ENCODE measurements around the gene COL8A1.

DNA sequence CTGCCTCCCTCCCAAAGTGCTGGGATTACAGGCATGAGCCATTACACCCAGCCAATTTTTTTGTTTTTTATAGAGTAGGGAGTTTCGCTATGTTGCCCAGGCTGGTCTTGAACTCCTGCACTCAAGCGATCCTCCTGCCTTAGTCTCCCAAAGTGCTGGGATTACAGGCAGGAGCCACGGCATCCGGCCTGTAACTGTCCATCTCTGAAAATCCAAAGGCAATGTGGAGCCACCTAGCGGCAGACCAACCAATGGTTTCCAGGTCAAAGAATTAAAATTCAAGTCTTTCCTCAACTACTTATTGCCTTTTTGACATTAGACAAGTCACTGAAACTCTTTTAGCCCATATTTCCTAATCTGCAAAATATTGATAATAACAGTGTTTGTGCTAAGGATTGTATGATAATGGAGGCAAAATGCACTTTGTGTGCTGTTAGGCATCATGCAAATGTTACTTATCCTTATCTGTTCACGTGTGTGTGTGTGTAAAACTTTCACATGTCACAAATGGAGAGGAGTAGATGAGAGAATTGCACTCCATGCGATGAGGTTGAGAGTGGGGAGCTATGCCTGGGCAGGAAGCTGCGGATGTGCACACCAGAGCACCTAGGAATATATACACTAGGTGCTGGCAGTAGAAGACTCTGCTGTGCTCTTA, 48.7 kb downstream of the COL8A1 start:
- TF ChIP-seq POLR2AphosphoS2 (IDR thresholded peaks at IDR 0.05; ENCODE audit: low read depth, low read length), result no peak
- TF ChIP-seq, protein P1, sequence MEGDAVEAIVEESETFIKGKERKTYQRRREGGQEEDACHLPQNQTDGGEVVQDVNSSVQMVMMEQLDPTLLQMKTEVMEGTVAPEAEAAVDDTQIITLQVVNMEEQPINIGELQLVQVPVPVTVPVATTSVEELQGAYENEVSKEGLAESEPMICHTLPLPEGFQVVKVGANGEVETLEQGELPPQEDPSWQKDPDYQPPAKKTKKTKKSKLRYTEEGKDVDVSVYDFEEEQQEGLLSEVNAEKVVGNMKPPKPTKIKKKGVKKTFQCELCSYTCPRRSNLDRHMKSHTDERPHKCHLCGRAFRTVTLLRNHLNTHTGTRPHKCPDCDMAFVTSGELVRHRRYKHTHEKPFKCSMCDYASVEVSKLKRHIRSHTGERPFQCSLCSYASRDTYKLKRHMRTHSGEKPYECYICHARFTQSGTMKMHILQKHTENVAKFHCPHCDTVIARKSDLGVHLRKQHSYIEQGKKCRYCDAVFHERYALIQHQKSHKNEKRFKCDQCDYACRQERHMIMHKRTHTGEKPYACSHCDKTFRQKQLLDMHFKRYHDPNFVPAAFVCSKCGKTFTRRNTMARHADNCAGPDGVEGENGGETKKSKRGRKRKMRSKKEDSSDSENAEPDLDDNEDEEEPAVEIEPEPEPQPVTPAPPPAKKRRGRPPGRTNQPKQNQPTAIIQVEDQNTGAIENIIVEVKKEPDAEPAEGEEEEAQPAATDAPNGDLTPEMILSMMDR (IDR thresholded peaks at IDR 0.05 in 2 of 3, conservative IDR thresholded peaks at IDR 0.05 in 1 of 3; ENCODE audit: control insufficient read depth in 2 of 3, extremely low read depth in 1 of 3, insufficient read depth in 1 of 3, low read depth in 3 of 3, low read length in 3 of 3), result peak; percentile 68 to 73 (median 70)
- TF ChIP-seq SP1 (IDR thresholded peaks at IDR 0.05; ENCODE audit: low read depth, low read length), result no peak
- no peak for TF ChIP-seq EZH2 (IDR thresholded peaks at IDR 0.05; ENCODE audit: borderline replicate concordance, control insufficient read depth, low read depth, low read length)
- no peak for TF ChIP-seq POLR2AphosphoS5 (IDR thresholded peaks at IDR 0.05; ENCODE audit: low read length)
- no peak for TF ChIP-seq HCFC1 (IDR thresholded peaks at IDR 0.05; ENCODE audit: low read length)
- no peak for TF ChIP-seq HDAC2 (IDR thresholded peaks at IDR 0.05)
- no peak for TF ChIP-seq TAF1 (IDR thresholded peaks at IDR 0.05; ENCODE audit: borderline replicate concordance, low read depth, low read length)

Data from GM12878 (cell line).